Measurements from ENCODE around the gene CCDC102A. TPM values are rescaled to one million over a fixed set of nuclear protein-coding genes. Genes with fewer than 3 reads are reported as not detected.

CCDC102A gene
- total RNA-seq, 6 donors from 2014 or later, result 8.2 to 41.9 (median 16.5) TPM

DNA sequence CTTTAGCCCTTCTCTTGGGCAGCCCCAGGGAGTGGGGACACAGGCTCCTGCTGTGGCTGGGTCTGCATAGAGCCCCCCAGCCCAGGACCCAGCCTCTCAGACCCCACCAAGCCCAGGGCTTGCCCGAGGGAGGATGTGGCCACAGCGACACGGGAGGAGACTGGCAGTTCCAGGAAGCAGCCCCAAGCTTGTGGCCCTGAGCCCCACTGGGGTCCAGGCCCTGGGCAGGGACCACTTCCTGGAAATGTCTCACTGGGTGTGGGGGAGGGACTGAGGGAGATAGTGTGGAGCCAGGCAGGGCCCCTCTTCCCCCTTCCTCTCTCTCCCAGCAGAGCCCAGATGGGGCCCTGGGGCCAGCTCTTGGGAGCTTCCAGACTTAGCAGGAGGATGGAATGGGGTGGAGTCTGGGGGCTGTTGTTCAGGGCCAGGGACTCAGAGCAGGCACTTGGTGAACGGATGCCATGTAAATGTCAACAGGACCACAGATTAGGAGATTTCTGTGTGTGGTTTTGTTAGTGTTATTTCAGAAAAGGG is 41.4 kb upstream of the CCDC102A start:
- no peaks in the 10 kb centered on the region for H3K9me3 ChIP-seq
- no peaks in the 10 kb centered on the region for H3K27me3 ChIP-seq
- peak overlapping the region in 1 of 4 donors; percentile 32 for H3K27ac ChIP-seq
- no peaks in the 10 kb centered on the region for H3K36me3 ChIP-seq
- no peak overlapping the region for H3K4me3 ChIP-seq
- ATAC-seq (ENCODE audit: low FRiP score in 2 of 2), result no peak
- DNase-seq, result peak; percentile 32 to 48
- TF ChIP-seq, protein P1, sequence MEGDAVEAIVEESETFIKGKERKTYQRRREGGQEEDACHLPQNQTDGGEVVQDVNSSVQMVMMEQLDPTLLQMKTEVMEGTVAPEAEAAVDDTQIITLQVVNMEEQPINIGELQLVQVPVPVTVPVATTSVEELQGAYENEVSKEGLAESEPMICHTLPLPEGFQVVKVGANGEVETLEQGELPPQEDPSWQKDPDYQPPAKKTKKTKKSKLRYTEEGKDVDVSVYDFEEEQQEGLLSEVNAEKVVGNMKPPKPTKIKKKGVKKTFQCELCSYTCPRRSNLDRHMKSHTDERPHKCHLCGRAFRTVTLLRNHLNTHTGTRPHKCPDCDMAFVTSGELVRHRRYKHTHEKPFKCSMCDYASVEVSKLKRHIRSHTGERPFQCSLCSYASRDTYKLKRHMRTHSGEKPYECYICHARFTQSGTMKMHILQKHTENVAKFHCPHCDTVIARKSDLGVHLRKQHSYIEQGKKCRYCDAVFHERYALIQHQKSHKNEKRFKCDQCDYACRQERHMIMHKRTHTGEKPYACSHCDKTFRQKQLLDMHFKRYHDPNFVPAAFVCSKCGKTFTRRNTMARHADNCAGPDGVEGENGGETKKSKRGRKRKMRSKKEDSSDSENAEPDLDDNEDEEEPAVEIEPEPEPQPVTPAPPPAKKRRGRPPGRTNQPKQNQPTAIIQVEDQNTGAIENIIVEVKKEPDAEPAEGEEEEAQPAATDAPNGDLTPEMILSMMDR (IDR thresholded peaks at IDR 0.05), result no peak
- no peak for TF ChIP-seq POLR2A (IDR thresholded peaks at IDR 0.05)
- peak in 1 of 2 donors; percentile 45 for TF ChIP-seq POLR2AphosphoS5 (IDR thresholded peaks at IDR 0.05)
- 33 to 36% methylated on average over 1 to 4 of the region's 4 CpGs for WGBS, 2 donors
- peaks cover 0 to 9% (median 4%) of the 10 kb centered on the region in 4 donors for H3K4me1 ChIP-seq

DNA sequence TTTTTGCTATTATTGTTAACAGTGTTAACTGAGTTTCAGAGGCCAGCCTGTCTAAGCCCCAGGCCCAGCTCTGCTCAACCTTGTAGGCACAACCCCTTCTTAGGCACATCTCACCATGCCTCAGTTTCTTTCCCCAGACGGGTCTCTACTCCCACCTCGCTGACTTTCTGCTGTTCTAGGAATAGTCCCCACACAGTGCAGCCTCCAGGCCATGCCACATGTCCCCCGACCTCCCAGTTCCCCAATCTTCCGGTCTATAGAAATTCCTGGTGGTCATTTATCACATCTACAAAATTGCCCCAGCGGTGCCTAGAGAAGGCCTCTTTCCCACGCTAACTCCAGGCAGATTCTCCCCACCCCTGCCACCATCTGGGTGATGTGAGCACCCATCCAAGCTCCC is 40.8 kb upstream of the CCDC102A start:
- DNase-seq (no peak), ATAC-seq (ENCODE audit: low FRiP score in 2 of 2) (no peak)
- Histone ChIP-seq H3K4me1 (peaks cover 0 to 9% (median 4%) of the 10 kb centered on the region in 4 donors), H3K36me3 (no peaks in the 10 kb centered on the region), H3K4me3 (no peak overlapping the region), H3K27ac (no peak overlapping the region), H3K9me3 (no peaks in the 10 kb centered on the region), H3K27me3 (no peaks in the 10 kb centered on the region)
- TF ChIP-seq, protein P1 (IDR thresholded peaks at IDR 0.05), result no peak
- TF ChIP-seq POLR2A (IDR thresholded peaks at IDR 0.05) (no peak), EP300 (IDR thresholded peaks at IDR 0.05) (no peak), POLR2AphosphoS5 (IDR thresholded peaks at IDR 0.05) (no peak)
- WGBS, 2 donors, result 80 to 89% methylated on average over 6 of the region's 6 CpGs

DNA sequence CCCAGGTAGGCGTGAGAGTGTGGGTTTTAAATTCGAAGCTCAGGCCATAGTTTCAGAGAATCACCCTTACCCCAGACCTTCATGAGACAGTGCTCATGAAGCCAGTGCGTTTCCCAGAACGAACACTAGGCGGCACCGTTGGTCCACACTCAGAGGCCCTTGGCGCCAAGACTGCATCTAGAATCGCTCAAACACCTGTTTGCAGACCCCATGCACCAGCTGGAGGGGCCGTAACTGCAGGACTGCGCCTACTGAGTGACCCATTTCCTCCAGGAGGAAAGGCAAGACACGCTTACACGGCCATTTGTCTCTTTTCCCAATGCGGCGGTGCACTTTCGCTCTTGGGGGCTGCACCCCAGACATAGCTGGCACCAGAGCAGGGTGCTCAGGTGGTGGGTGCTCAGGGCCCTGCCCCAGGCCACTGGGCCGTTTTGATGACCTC is 40.1 kb upstream of the CCDC102A start:
- WGBS, 2 donors, result 11 to 21% methylated on average over 8 to 16 of the region's 16 CpGs
- TF ChIP-seq POLR2A (IDR thresholded peaks at IDR 0.05) (no peak), EP300 (IDR thresholded peaks at IDR 0.05) (no peak), POLR2AphosphoS5 (IDR thresholded peaks at IDR 0.05) (no peak)
- TF ChIP-seq, protein P1 (IDR thresholded peaks at IDR 0.05), result peak; percentile 86 to 96 (median 91)

DNA sequence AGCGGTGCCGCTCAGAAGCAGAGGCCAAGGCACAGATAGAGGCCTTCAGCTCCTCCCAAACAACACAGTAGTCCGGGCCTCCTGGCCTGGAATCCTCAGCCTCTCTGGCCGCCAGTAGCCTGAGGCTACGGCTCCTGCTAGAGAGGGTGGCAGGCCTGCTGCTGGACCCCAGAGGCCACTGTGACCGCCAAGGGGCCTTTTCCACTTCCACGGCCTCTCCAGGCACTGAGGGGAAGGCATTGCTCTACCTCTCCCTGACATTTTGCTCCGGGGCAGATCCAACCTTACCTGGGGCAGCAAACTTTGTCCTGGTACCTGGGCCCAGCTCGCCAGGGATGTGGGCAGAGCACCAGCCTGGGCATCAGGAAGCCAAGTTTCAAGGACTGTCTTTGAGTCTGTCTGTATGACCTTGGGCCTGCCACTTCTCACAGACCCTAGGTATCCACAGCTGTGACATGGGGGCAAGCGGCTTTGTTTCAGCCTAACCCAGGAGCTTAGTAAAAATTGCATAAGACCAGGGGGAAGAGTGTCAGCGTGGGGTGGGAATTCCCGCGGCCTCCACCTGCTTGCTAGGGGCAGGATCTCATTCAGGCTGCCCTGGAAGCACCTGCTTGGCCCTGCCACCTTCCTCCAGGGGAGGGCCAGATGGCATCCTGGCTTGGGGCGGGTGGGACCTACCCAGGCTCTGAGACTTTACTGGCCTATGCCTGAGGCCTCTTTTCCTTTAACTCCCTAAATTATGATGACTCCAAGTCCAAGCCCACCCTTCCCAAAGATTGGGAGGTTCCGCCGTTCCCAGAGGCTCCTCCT is 39.3 kb upstream of the CCDC102A start:
- no peaks in the 10 kb centered on the region for H3K9me3 ChIP-seq
- no peak for DNase-seq
- 84 to 93% methylated on average over 12 to 15 of the region's 16 CpGs for WGBS, 2 donors
- ATAC-seq (ENCODE audit: low FRiP score in 2 of 2), result no peak
- H3K4me1 ChIP-seq, result peaks cover 0 to 5% (median 4%) of the 10 kb centered on the region in 4 donors
- TF ChIP-seq, protein P1 (IDR thresholded peaks at IDR 0.05), result no peak
- TF ChIP-seq EP300 (IDR thresholded peaks at IDR 0.05) (no peak), POLR2AphosphoS5 (IDR thresholded peaks at IDR 0.05) (no peak), POLR2A (IDR thresholded peaks at IDR 0.05) (no peak)
- no peak overlapping the region for H3K27ac ChIP-seq
- H3K4me3 ChIP-seq, result no peak overlapping the region
- H3K27me3 ChIP-seq, result no peaks in the 10 kb centered on the region
- H3K36me3 ChIP-seq, result no peaks in the 10 kb centered on the region

More for the DNA sequence above, 40.1 kb upstream of the CCDC102A start:
- H3K27me3 ChIP-seq, result no peaks in the 10 kb centered on the region
- peaks cover 0 to 5% (median 4%) of the 10 kb centered on the region in 4 donors for H3K4me1 ChIP-seq
- H3K9me3 ChIP-seq, result no peaks in the 10 kb centered on the region
- H3K4me3 ChIP-seq, result no peak overlapping the region
- ATAC-seq (ENCODE audit: low FRiP score in 2 of 2) (peak; percentile 74 to 84), DNase-seq (peak in 1 of 2 donors; percentile 73)
- no peak overlapping the region for H3K27ac ChIP-seq
- H3K36me3 ChIP-seq, result no peaks in the 10 kb centered on the region

Data from upper lobe of left lung (tissue), 6 donors.